WERI-Rb-1 (cell line): ENCODE results near the gene CSNK1G3.

Experiments
- DNase-seq: peaks from one replicate; pipeline ENCODE4 v3.0.0-alpha.2; 2020
- H3K27ac ChIP-seq: fragments of 250-450 bp; sonication (Bioruptor Pico); 2 replicates; pipeline ENCODE4 v1.5.1; 2020; ENCODE audit warnings: mild to moderate bottlenecking, moderate library complexity
- H3K27me3 ChIP-seq: fragments of 250-450 bp; sonication (Bioruptor Pico); 2 replicates; pipeline ENCODE4 v1.5.1; 2021; ENCODE audit warnings: mild to moderate bottlenecking, low read depth, moderate library complexity; ENCODE audit not compliant: insufficient read depth, severe bottlenecking
- H3K36me3 ChIP-seq: fragments of 250-450 bp; sonication (Bioruptor Pico); 2 replicates; pipeline ENCODE4 v1.5.1; 2020; ENCODE audit warnings: mild to moderate bottlenecking, moderate library complexity
- H3K4me3 ChIP-seq: 2 replicates; pipeline ENCODE4 v1.5.1; 2011; ENCODE audit warnings: low read depth, mild to moderate bottlenecking, control low read depth, low read length
- H3K9me3 ChIP-seq: fragments of 250-450 bp; sonication (Bioruptor Pico); 2 replicates; pipeline ENCODE4 v1.5.1; 2021; ENCODE audit warnings: mild to moderate bottlenecking, moderate library complexity; ENCODE audit not compliant: severe bottlenecking
- CTCF ChIP-seq: IDR thresholded peaks from 2 replicates; pipeline ENCODE4 v1.5.1; 2011; ENCODE audit warnings: low read depth, mild to moderate bottlenecking, control low read depth, inconsistent platforms, low read length

Gene CSNK1G3

GRCh38 chr5:123528065-123528464, 16.1 kb downstream of the CSNK1G3 start:
- H3K27ac ChIP-seq: no peak overlapping the region
- TF ChIP-seq CTCF: no peak
- H3K27me3 ChIP-seq: no peaks in the 10 kb centered on the region
- no peaks in the 10 kb centered on the region for H3K9me3 ChIP-seq
- no peaks in the 10 kb centered on the region for H3K36me3 ChIP-seq
- no peak overlapping the region for H3K4me3 ChIP-seq
- DNase-seq: no peak

GRCh38 chr5:123528878-123529277, 16.9 kb downstream of the CSNK1G3 start:
- Histone ChIP-seq H3K36me3 (no peaks in the 10 kb centered on the region), H3K9me3 (no peaks in the 10 kb centered on the region), H3K4me3 (no peak overlapping the region), H3K27me3 (no peaks in the 10 kb centered on the region), H3K27ac (no peak overlapping the region)
- no peak for DNase-seq
- TF ChIP-seq CTCF: no peak

GRCh38 chr5:123530728-123531127, 18.8 kb downstream of the CSNK1G3 start:
- H3K9me3 ChIP-seq: no peaks in the 10 kb centered on the region

GRCh38 chr5:123535648-123536047, 23.7 kb downstream of the CSNK1G3 start:
- TF ChIP-seq CTCF: no peak
- H3K9me3 ChIP-seq: no peaks in the 10 kb centered on the region
- no peaks in the 10 kb centered on the region for H3K27me3 ChIP-seq
- no peak overlapping the region for H3K27ac ChIP-seq
- no peak for DNase-seq
- no peaks in the 10 kb centered on the region for H3K36me3 ChIP-seq
- H3K4me3 ChIP-seq: no peak overlapping the region

More at GRCh38 chr5:123530728-123531127, 18.8 kb downstream of the CSNK1G3 start:
- no peak overlapping the region for H3K27ac ChIP-seq
- DNase-seq: no peak
- H3K4me3 ChIP-seq: no peak overlapping the region
- TF ChIP-seq CTCF: no peak
- no peaks in the 10 kb centered on the region for H3K27me3 ChIP-seq
- H3K36me3 ChIP-seq: no peaks in the 10 kb centered on the region

- Histone ChIP-seq H3K9me3 (no peaks in the 10 kb centered on the region), H3K27me3 (no peaks in the 10 kb centered on the region), H3K4me3 (no peak overlapping the region), H3K27ac (no peak overlapping the region), H3K36me3 (no peaks in the 10 kb centered on the region)
- TF ChIP-seq CTCF: no peak
- no peak for DNase-seq
These were observed 25.3 kb downstream of the CSNK1G3 start for GRCh38 chr5:123537256-123537655.

- Histone ChIP-seq H3K27me3 (no peaks in the 10 kb centered on the region), H3K4me3 (no peak overlapping the region), H3K9me3 (no peaks in the 10 kb centered on the region), H3K27ac (no peak overlapping the region), H3K36me3 (no peaks in the 10 kb centered on the region)
- TF ChIP-seq CTCF: no peak
- no peak for DNase-seq
These were observed 25.9 kb downstream of the CSNK1G3 start for GRCh38 chr5:123537845-123538244.
